Stimulated activated CD8-positive, alpha-beta memory T cell treated with anti-CD3 and anti-CD28 coated beads, Interleukin-2, amount 100 ng/mL, for 1 hour (primary cell): ENCODE results near the gene GPC5.

Source experiments
- DNase-seq, 2 donors: peaks; one replicate each; pipeline ENCODE4 v3.0.0-alpha.2; 2020; ENCODE audit warnings: low read depth in 2 of 2

Gene GPC5

GRCh38 chr13:91539286-91540157 is 141.1 kb downstream of the GPC5 start:
- no peak for DNase-seq

- no peak for DNase-seq
Measured at GRCh38 chr13:91540158-91540736, 141.8 kb downstream of the GPC5 start.

GRCh38 chr13:91544723-91545122 is 146.3 kb downstream of the GPC5 start:
- DNase-seq, result no peak

- no peak for DNase-seq
Measured at GRCh38 chr13:91546900-91547299, 148.5 kb downstream of the GPC5 start.

- DNase-seq, result no peak
Measured at GRCh38 chr13:91553584-91553983, 155.2 kb downstream of the GPC5 start.

GRCh38 chr13:91554101-91554500 is 155.7 kb downstream of the GPC5 start:
- no peak for DNase-seq

GRCh38 chr13:91557328-91558090 is 159.1 kb downstream of the GPC5 start:
- no peak for DNase-seq

GRCh38 chr13:91563799-91564198 is 165.4 kb downstream of the GPC5 start:
- DNase-seq, result no peak

GRCh38 chr13:91564396-91564795 is 166.0 kb downstream of the GPC5 start:
- no peak for DNase-seq

GRCh38 chr13:91565296-91565695 is 166.9 kb downstream of the GPC5 start:
- no peak for DNase-seq

- DNase-seq, result no peak
Measured at GRCh38 chr13:91567485-91568207, 169.2 kb downstream of the GPC5 start.

- no peak for DNase-seq
Measured at GRCh38 chr13:91571681-91572080, 173.3 kb downstream of the GPC5 start.

GRCh38 chr13:91572439-91572838 is 174.0 kb downstream of the GPC5 start:
- no peak for DNase-seq

- DNase-seq, result no peak
Measured at GRCh38 chr13:91572944-91573598, 174.7 kb downstream of the GPC5 start.

- DNase-seq, result no peak
Measured at GRCh38 chr13:91574766-91575165, 176.3 kb downstream of the GPC5 start.

GRCh38 chr13:91576590-91576989 is 178.2 kb downstream of the GPC5 start:
- no peak for DNase-seq

- DNase-seq, result no peak
Measured at GRCh38 chr13:91579320-91579719, 180.9 kb downstream of the GPC5 start.

- no peak for DNase-seq
Measured at GRCh38 chr13:91580749-91581148, 182.3 kb downstream of the GPC5 start.

GRCh38 chr13:91586609-91587008 is 188.2 kb downstream of the GPC5 start:
- no peak for DNase-seq

GRCh38 chr13:91588541-91588940 is 190.1 kb downstream of the GPC5 start:
- DNase-seq, result no peak
